Heart right ventricle (tissue), 16 donors: ENCODE results near the gene DERL2. TPM values are rescaled to one million over a fixed set of nuclear protein-coding genes. Genes with fewer than 3 reads are reported as not detected.

Experiments used
- ATAC-seq, 8 donors: fragments of 200-7000 bp; cut with Tn5 transposase; one replicate each; pipeline ENCODE4 v1.9.1; 2020; ENCODE audit warnings: mild to moderate bottlenecking in 8 of 8, moderate library complexity in 8 of 8, moderate number of reproducible peaks in 1 of 8
- DNase-seq, 2 donors: peaks; one replicate each; pipeline ENCODE4 v3.0.0-alpha.2; 2020
- H3K27ac ChIP-seq, 10 donors: fragments of 200-600 bp; sonication (generic) in 2 of 10; one replicate each; pipeline versions ENCODE4 v1.5.0 to v1.8.0; 2020 to 2022; ENCODE audit warnings: mild to moderate bottlenecking in 3 of 10
- H3K27me3 ChIP-seq, 7 donors: fragments of 200-600 bp; one replicate each; pipeline ENCODE4 v1.8.0; 2021 to 2022; ENCODE audit warnings: mild to moderate bottlenecking in 2 of 7
- H3K36me3 ChIP-seq, 9 donors: fragments of 200-600 bp; sonication (generic) in 1 of 9; one replicate each; pipeline versions ENCODE4 v1.5.0 to v1.8.0; 2020 to 2022; ENCODE audit warnings: mild to moderate bottlenecking in 2 of 9
- H3K4me1 ChIP-seq, 9 donors: fragments of 200-600 bp; sonication (generic) in 1 of 9; one replicate each; pipeline versions ENCODE4 v1.5.0 to v1.8.0; 2020 to 2022; ENCODE audit warnings: mild to moderate bottlenecking in 4 of 9
- H3K4me3 ChIP-seq, 10 donors: fragments of 200-600 bp; sonication (generic) in 2 of 10; one replicate each; pipeline versions ENCODE4 v1.5.0 to v1.8.0; 2020 to 2022; ENCODE audit warnings: mild to moderate bottlenecking in 7 of 10, moderate library complexity in 2 of 10
- H3K9me3 ChIP-seq, 11 donors: fragments of 200-600 bp in 10 of 11; sonication (generic) in 2 of 11; one replicate each; pipeline versions ENCODE4 v1.5.0 to v1.8.0; 2013 to 2022; ENCODE audit warnings: mild to moderate bottlenecking in 2 of 11, control low read depth in 1 of 11, moderate library complexity in 1 of 11
- CTCF ChIP-seq, 9 donors: fragments of 200-600 bp; sonication (generic) in 2 of 9; IDR thresholded peaks; one replicate each; pipeline versions ENCODE4 v1.5.0 to v1.8.0; 2021 to 2022; ENCODE audit warnings: antibody characterized with exemption in 9 of 9, mild to moderate bottlenecking in 5 of 9, moderate library complexity in 1 of 9
- WGBS, 2 donors: extraction: QIAGEN DNeasy Blood & Tissue Kit; methylation state at CpG; one replicate each; pipeline ENCODE4 v1.1.7; 2013; ENCODE audit warnings: inconsistent platforms in 1 of 2; 5-methylcytosine and 5-hydroxymethylcytosine counted together
- intact Hi-C, 10 donors: fragments of 100-400 bp; cut with DNase I; formaldehyde crosslinking; loops; one replicate each; pipeline versions ENCODE4 v1.11.1 to v1.14.2; 2022
- polyA plus RNA-seq, 2 donors: library from polyadenylated mRNA; stranded (reverse); fragments of 200-250 nt; gene quantifications; one replicate each; pipeline ENCODE4 v1.2.3, GENCODE V29; 2013
- total RNA-seq, 10 donors: library from RNA; stranded (reverse); fragmentation: NEBNext Ultra II Directional in 3 of 10; extraction: Animal tissue kit (Norgen Biotek cat#: 25700) in 3 of 10; gene quantifications; one replicate each; pipeline versions ENCODE4 v1.2.1 to v1.2.4, GENCODE V29; 2021 to 2023
- donor health status: Arrhythmogenic right ventricular cardiomyopathy.
- donor health status: ischemic (EF 13 %, LVEDD 7.1; RV severe dilation, severe dysfunction).
- donor health status: healthy with polysubstance abuse.
- donor health status: DM: no; HTN: yes; CAD: no.
- donor health status: DM: no; HTN: no; CAD: no.
- donor health status: ischemic (EF 25% LVEDD 6.9; RV normal size, moderate dysfunction).
- donor health status: ischemic (EF 25% LVEDD 5.7; RV mildly dilated, moderate dysfunction).
- donor health status: healthy.
- donor health status: DM: yes; HTN: yes; CAD: no.
- donor health status: Ischemic cardiomyopathy.
- donor health status: ischemic (EF 35%, LVEDD 5.7; RV mildly dilated, moderate dysfunction).
- donor health status: nonischemic (EF 11% LVEDD 7.7; RV severe dilation, severe dysfunction).
- donor health status: DM: yes; HTN: yes; CAD: no.
- donor health status: PGD.
- donor health status: ischemic (EF 29% LVEDD 5.4; RV normal size, mild dysfunction).
- donor health status: nonischemic (EF 23%, LVEDD 6.1; RV moderate dilation, normal function).

Gene DERL2
- total and polyA plus RNA-seq, 12 donors = 18.4 to 57.2 (median 27.7) TPM

- Histone ChIP-seq H3K4me1 (peaks cover 0 to 13% (median 8%) of the 10 kb centered on the region in 9 donors), H3K27me3 (no peaks in the 10 kb centered on the region), H3K27ac (no peak overlapping the region), H3K4me3 (no peak overlapping the region), H3K36me3 (peaks cover 0 to 98% (median 53%) of the 10 kb centered on the region in 9 donors), H3K9me3 (no peaks in the 10 kb centered on the region)
- no peak for DNase-seq
- intact Hi-C loops = no loop called here
- 77 to 88% methylated on average over 3 of the region's 3 CpGs for WGBS, 2 donors
- ATAC-seq = no peak
- TF ChIP-seq CTCF (IDR thresholded peaks at IDR 0.05) = no peak
Measured at GRCh38 chr17:5425826-5426225, 60.2 kb downstream of the DERL2 start.

DNA sequence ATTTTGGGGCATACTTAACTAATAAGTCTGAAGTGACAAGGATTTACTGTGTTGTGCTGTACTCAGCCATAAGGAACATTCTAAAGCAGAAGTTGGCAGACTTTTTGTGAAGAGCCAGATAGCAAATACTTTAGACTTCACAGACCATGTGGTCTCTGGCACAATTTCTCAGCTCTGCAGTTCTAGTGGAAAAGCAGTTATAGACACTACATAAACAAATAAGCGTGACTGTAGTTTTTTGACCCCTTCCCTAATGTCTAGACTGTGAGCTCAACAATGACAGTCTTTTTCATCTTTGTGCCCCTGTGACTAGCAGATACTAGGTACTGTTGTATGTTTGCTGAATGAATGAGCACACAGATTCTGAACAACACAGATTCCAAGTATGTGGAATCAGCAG is 61.1 kb downstream of the DERL2 start:
- Histone ChIP-seq H3K27me3 (no peaks in the 10 kb centered on the region), H3K27ac (no peak overlapping the region), H3K9me3 (no peaks in the 10 kb centered on the region), H3K36me3 (peaks cover 0 to 88% (median 44%) of the 10 kb centered on the region in 9 donors), H3K4me1 (peaks cover 0 to 18% (median 12%) of the 10 kb centered on the region in 9 donors), H3K4me3 (no peak overlapping the region)
- WGBS, 2 donors = 87 to 91% methylated on average over 1 of the region's 1 CpG
- DNase-seq (no peak), ATAC-seq (no peak)
- no peak for TF ChIP-seq CTCF (IDR thresholded peaks at IDR 0.05)
- intact Hi-C loops = no loop called here

GRCh38 chr17:5422505-5422904 is 63.5 kb downstream of the DERL2 start:
- intact Hi-C loops = no loop called here
- DNase-seq (no peak), ATAC-seq (no peak)
- Histone ChIP-seq H3K4me1 (peaks cover 4 to 30% (median 23%) of the 10 kb centered on the region in 9 donors), H3K27ac (no peak overlapping the region), H3K9me3 (no peaks in the 10 kb centered on the region), H3K27me3 (no peaks in the 10 kb centered on the region), H3K36me3 (peaks cover 0 to 69% (median 30%) of the 10 kb centered on the region in 9 donors), H3K4me3 (no peak overlapping the region)
- WGBS, 2 donors = 97% methylated on average over 2 of the region's 2 CpGs
- TF ChIP-seq CTCF (IDR thresholded peaks at IDR 0.05) = no peak

Other genes with a start within 250 kb of the DERL2 start
- 10 to 100 TPM; 51.3 to 69.1 (median 57.6) TPM for gene RABEP1, start 203.9 kb downstream of the DERL2 start, total RNA-seq
- 10 to 100 TPM; 19.5 to 24.3 TPM for gene RABEP1, start 203.9 kb downstream of the DERL2 start, polyA plus RNA-seq
- gene NUP88, start 66.5 kb downstream of the DERL2 start, total RNA-seq = 10 to 100 TPM; 23.3 to 41.6 (median 35.3) TPM
- 10 to 100 TPM; 55.5 to 59.7 TPM for gene NUP88, start 66.5 kb downstream of the DERL2 start, polyA plus RNA-seq
- gene RPAIN, start 66.0 kb downstream of the DERL2 start, total RNA-seq = 10 to 100 TPM; 22.6 to 36.1 (median 29.0) TPM
- gene RPAIN, start 66.0 kb downstream of the DERL2 start, polyA plus RNA-seq = 10 to 100 TPM; 30.0 to 47.0 TPM
- gene C1QBP, start 47.0 kb downstream of the DERL2 start, total RNA-seq = 100 to 1,000 TPM; 101 to 144 (median 137) TPM
- gene C1QBP, start 47.0 kb downstream of the DERL2 start, polyA plus RNA-seq = 100 to 1,000 TPM in 1 of 2 donors, 10 to 100 TPM in 1; 59.9 to 159 TPM
- 1 to 10 TPM; 4.9 to 8.6 (median 6.7) TPM for gene DHX33, start 17.2 kb downstream of the DERL2 start, total RNA-seq
- 1 to 10 TPM; 3.0 to 4.1 TPM for gene DHX33, start 17.2 kb downstream of the DERL2 start, polyA plus RNA-seq
- 10 to 100 TPM in 3 of 10 donors, 1 to 10 TPM in 7; 6.6 to 13.2 (median 9.4) TPM for gene MIS12, start 388 bp upstream of the DERL2 start, total RNA-seq
- gene MIS12, start 388 bp upstream of the DERL2 start, polyA plus RNA-seq = 10 to 100 TPM in 1 of 2 donors, 1 to 10 TPM in 1; 9.5 to 13.0 TPM
- 10 to 100 TPM in 2 of 10 donors, 1 to 10 TPM in 8; 4.9 to 11.3 (median 7.6) TPM for gene NLRP1, start 98.3 kb upstream of the DERL2 start, total RNA-seq
- 10 to 100 TPM in 1 of 2 donors, 1 to 10 TPM in 1; 6.2 to 34.3 TPM for gene NLRP1, start 98.3 kb upstream of the DERL2 start, polyA plus RNA-seq